NCI-H82 treated with DMSO at 0.1 percent for 48 hours (cell line): ENCODE data around the gene PAFAH2.

Source experiments
- DNase-seq: peaks from one replicate; lab custom pipeline; 2025; ENCODE audit not compliant: unreplicated experiment; lab: John Stamatoyannopoulos, UW

Gene PAFAH2

GRCh38 chr1:26031611-26032220 is 33.9 kb upstream of the PAFAH2 start:
- no peak for DNase-seq

DNA sequence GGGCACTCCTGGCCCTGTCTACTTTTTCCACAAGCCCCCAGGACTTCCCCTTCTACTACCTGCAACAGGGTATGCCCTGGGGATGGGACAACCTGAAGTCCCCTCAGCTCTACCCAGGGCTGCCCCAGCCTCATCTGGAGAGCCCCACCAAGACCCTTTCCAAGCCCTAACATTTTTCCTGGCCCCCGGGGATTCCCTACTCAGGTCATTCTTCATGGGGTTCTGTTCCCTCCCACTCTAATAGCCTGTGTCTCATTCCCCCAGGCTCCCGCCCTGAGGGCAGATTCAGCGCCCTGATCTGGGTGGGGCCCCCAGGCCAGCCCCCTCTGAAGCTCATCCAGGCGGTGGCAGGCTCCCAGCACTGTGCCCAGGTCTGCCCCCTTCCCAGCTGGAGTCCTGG is 33.3 kb upstream of the PAFAH2 start:
- DNase-seq = no peak

- DNase-seq = no peak
Observed at GRCh38 chr1:26029864-26030481, 32.1 kb upstream of the PAFAH2 start.

DNA sequence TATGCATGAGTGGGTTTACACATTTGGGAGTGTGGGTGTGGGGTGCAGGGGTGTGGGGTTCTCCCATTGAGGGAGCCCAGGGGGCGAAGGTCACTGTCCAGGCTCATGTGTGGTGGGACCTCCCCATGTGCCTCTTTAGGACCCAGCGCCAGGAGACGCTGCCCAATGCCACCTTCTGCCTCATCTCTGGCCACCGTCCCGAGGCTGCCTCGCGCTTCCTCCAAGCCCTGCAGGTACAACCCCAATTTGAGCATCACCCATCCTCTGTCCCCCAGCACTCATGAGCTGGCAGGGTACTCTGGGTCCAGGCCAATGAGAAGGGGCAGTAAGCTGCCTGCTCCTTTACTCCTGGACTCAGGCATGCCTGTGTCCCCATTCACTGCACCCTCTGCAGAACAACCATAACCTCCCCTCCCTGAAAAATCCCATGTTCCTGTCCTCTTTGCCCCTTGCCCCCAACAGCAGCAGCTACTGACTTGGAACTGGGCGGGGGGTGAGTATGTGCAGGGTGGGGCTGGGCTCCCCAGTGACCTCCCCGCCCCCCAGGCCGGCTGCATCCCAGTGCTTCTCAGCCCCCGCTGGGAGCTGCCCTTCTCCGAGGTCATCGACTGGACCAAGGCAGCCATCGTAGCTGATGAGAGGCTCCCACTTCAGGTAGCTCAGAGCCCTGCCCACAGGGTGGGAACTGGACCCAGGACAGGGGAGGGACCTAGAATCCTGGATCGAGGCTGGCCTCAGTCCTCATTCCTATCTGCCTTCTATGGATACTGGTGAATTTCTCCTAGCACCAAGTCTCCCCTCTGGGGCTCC is 31.4 kb upstream of the PAFAH2 start:
- DNase-seq = no peak

GRCh38 chr1:26028490-26028980 is 30.7 kb upstream of the PAFAH2 start:
- DNase-seq = no peak

GRCh38 chr1:26027716-26028489 is 30.0 kb upstream of the PAFAH2 start:
- DNase-seq = no peak

DNA sequence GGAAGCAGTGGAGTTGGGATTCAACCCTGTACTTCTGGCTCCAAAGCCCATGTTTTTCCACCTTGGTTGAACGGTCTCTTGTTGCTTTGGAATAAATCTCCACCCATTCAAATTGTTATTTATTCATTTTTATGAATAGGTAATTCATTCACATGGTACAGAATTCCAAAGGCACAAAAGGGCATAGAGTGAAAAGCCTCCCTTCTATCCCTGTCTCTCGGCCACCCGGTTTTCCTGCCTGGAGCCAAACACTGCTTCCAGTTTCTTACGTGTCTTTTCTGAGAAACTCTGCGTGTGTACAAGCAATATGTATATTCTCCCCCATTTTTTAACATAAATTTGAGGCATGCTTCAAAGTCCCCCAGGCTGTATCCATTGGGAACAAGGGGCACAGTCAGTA is 27.7 kb upstream of the PAFAH2 start:
- DNase-seq = no peak

DNA sequence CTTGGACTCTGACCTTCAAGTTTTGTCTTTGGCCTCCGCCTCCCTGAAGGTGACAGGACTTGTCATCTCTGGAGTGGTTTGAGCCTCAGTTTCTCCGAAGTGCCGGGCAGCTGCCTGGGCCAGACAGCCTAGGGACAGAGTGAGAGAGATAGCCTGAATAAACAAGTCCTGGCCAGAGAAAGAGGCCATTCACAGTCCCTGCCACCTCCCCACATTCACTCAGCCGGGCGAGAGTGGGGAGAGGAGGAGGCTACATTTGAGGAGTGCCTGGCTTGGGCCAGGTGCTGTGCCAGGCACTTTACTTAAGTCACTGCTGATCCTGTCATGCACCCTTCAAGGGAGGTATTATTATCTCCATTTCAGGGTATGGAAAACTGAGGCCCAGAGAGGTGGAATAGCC is 27.2 kb upstream of the PAFAH2 start:
- no peak for DNase-seq

GRCh38 chr1:26023826-26024225 is 26.0 kb upstream of the PAFAH2 start:
- DNase-seq = no peak

GRCh38 chr1:26023009-26023408 is 25.1 kb upstream of the PAFAH2 start:
- DNase-seq = no peak

DNA sequence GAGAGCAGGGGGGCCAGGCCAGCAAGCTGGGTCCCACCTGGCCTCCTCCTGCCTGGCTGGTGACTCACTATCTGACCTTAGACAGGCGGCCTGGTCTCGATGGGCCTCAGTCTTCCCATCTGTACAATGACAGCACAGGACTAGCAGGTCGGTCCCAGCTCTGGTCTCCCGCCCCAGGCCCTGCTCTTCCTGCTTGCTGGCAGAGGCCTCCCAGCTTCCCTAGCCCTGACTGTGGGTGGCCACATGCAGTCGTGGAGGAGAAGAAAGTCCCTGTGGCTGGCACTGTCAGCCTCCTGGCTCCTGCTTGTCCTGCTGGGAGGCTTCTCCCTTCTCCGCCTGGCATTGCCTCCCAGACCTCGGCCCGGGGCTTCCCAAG is 24.5 kb upstream of the PAFAH2 start:
- no peak for DNase-seq

DNA sequence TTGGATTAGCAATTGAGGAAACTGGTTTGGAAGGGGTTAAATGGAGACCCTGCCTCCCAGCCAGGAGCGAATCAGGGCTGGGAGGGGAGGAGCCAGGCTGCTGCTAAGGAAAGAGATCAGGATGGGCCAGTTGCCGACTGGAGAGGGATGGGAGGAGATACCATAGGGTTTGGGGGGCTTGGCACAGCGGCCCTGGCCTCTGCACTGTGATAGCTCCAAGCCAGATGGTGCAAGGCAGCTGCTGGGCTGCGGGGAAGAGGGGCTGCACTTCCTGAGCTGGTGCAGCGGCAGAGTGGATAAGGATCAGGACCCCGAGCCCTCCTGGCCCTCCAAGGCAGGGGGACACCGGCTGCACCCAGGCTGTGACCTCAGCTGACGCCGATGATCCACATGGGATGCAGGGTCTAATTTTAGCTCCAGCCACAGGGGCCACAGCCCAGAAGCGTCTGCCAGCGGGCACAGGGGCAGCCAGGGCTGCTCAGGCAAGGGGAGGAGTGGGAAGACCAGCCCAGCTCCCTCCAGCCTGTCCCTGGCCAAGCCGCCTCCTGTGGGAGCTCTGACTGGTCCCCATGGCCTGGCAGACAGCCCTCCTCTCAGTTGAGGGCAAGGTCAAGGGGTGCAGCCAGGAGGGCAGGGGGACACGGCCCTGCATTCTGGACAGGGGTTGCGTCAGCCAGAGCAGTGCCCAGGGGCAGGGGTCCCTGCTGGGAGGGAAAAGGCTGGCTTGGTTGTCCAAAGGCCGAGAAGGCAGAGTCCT is 24.0 kb upstream of the PAFAH2 start, which contains the start of gene EXTL1:
Gene EXTL1, plus strand, starts transcription at position 129 of the 757 bp plus-strand sequence. CDS start 872 bp downstream, outside the sequence.
- DNase-seq = peak; percentile 96

- no peak for DNase-seq
Observed at GRCh38 chr1:26020941-26021646, 23.2 kb upstream of the PAFAH2 start.

DNA sequence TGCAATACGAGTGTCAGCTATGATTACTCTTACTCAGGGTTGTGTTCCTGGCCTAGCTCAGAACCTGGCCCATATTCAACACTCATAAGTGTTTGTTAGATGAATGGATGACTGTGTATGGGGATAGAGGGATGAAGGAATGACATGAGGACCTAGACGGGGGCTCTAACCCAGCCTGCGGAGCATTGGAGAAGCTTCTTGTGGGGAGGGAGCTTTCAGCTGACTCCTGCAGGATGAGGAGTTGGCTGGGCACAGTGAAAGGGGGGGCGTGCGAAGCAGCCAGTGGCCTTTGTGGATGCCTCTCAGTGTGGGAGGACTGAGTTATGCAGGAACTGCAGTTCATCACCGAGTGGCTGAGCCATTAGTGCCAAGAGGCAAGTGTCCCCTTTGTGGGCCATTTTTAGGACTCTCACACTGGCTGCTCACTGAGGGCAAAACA is 22.5 kb upstream of the PAFAH2 start:
- no peak for DNase-seq

DNA sequence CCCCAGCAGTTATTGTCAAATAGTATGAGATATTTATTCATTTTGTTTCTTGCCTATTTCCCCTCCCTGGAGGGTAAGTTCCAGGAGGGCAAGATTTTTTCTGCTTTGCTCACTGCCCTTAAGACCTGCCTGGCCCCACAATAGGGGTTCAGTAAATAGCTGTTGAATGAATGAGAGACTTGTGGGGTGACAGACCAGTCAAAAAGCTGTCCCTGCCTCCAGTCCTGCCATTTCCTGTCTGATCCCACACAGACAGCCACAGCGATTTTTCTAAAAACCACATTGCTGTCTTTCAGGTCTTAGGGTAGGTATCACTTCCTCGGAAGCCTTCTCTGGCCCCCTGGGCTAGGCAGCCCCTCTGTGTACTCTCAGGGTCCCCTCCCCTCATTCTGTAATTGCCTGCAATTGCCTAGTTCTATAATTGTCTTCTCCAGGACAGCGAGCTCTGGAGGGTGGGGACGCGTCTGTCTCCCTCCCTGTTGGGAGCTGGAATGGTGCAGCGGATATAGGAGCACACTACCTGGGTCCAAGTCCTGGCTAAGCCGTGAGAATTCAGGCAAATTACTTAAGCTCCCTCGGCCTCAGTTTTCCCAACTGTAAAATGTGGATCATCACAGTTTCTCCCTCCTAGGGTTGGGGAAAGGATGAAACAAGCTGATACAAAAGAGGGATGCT is 21.9 kb upstream of the PAFAH2 start:
- DNase-seq = no peak

DNA sequence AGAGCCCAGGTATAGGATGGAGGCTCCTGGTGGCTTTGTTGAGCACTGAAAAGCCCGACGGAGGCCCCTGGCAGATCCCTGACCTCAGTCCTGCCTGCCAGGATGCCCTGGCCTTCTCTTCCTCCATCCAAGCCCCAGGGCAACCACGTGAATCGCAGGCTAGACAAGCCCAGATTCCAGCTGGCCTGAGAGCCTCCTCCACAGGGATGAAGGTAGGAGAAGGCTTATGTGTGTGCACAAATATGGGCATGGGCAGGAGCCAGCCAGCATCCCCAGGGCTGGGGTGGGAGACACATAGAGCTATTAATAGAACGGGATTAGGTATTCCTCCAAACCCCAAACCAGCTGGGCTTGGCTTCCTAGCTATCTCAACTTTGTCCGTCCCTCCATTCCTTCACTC is 19.7 kb upstream of the PAFAH2 start:
- peak; percentile 36 for DNase-seq

GRCh38 chr1:26016953-26017545 is 19.2 kb upstream of the PAFAH2 start:
- no peak for DNase-seq

- peak; percentile 70 for DNase-seq
Observed at GRCh38 chr1:26016258-26016952, 18.5 kb upstream of the PAFAH2 start.
